ENCODE measurements around the gene UBE2G2. TPM values are rescaled to one million over a fixed set of nuclear protein-coding genes. Genes with fewer than 3 reads are reported as not detected.
"Not testable (repeated sequence)": the region's sequence is repeated elsewhere in the genome, so short reads cannot be mapped to it uniquely, and the experiment has no call there.

UBE2G2 gene
- total and polyA plus RNA-seq, 4 donors = 46.8 to 83.6 (median 69.8) TPM

- WGBS, 2 donors = 90 to 95% methylated on average over 13 of the region's 13 CpGs
- Histone ChIP-seq H3K4me1 (ENCODE audit: control insufficient read depth in 1 of 2, insufficient read depth in 2 of 2, low read length in 2 of 2) (no peaks in the 10 kb centered on the region), H3K9me3 (ENCODE audit: control insufficient read depth, low read length) (no peaks in the 10 kb centered on the region), H3K36me3 (ENCODE audit: control insufficient read depth in 1 of 2, insufficient read depth in 2 of 2, low read length in 1 of 2) (no peaks in the 10 kb centered on the region), H3K4me3 (ENCODE audit: low read length in 2 of 2) (no peak overlapping the region), H3K27ac (ENCODE audit: low read depth in 1 of 2, low read length in 2 of 2) (no peak overlapping the region), H3K27me3 (ENCODE audit: control insufficient read depth in 1 of 2, insufficient read depth in 2 of 2, low read length in 1 of 2) (no peaks in the 10 kb centered on the region)
- intact Hi-C loops (cut with DNase I) = no loop called here
- ATAC-seq (ENCODE audit: low FRiP score) = no peak
- no peak for DNase-seq
Observed at GRCh38 chr21:44837537-44837936, 35.9 kb upstream of the UBE2G2 start.

- 72 to 76% methylated on average over 37 of the region's 37 CpGs for WGBS, 2 donors
- H3K27me3 ChIP-seq (ENCODE audit: control insufficient read depth in 1 of 2, insufficient read depth in 2 of 2, low read length in 1 of 2) = no peaks in the 10 kb centered on the region
- no peak overlapping the region for H3K4me3 ChIP-seq (ENCODE audit: low read length in 2 of 2)
- H3K9me3 ChIP-seq (ENCODE audit: control insufficient read depth, low read length) = no peaks in the 10 kb centered on the region
- no peak overlapping the region for H3K27ac ChIP-seq (ENCODE audit: low read depth in 1 of 2, low read length in 2 of 2)
- intact Hi-C loops (cut with DNase I) = no loop called here
- no peaks in the 10 kb centered on the region for H3K36me3 ChIP-seq (ENCODE audit: control insufficient read depth in 1 of 2, insufficient read depth in 2 of 2, low read length in 1 of 2)
- ATAC-seq (ENCODE audit: low FRiP score) = no peak
- H3K4me1 ChIP-seq (ENCODE audit: control insufficient read depth in 1 of 2, insufficient read depth in 2 of 2, low read length in 2 of 2) = no peaks in the 10 kb centered on the region
- no peak for DNase-seq
Observed at GRCh38 chr21:44836666-44837471, 35.2 kb upstream of the UBE2G2 start.

GRCh38 chr21:44836349-44836665, 34.7 kb upstream of the UBE2G2 start:
- H3K27me3 ChIP-seq (ENCODE audit: control insufficient read depth in 1 of 2, insufficient read depth in 2 of 2, low read length in 1 of 2) = no peaks in the 10 kb centered on the region
- H3K27ac ChIP-seq (ENCODE audit: low read depth in 1 of 2, low read length in 2 of 2) = no peak overlapping the region
- WGBS, 2 donors = 38 to 55% methylated on average over 3 of the region's 3 CpGs
- no peaks in the 10 kb centered on the region for H3K9me3 ChIP-seq (ENCODE audit: control insufficient read depth, low read length)
- intact Hi-C loops (cut with DNase I) = no loop called here
- DNase-seq (no peak), ATAC-seq (ENCODE audit: low FRiP score) (no peak)
- no peak overlapping the region for H3K4me3 ChIP-seq (ENCODE audit: low read length in 2 of 2)
- no peaks in the 10 kb centered on the region for H3K36me3 ChIP-seq (ENCODE audit: control insufficient read depth in 1 of 2, insufficient read depth in 2 of 2, low read length in 1 of 2)
- no peaks in the 10 kb centered on the region for H3K4me1 ChIP-seq (ENCODE audit: control insufficient read depth in 1 of 2, insufficient read depth in 2 of 2, low read length in 2 of 2)

GRCh38 chr21:44835647-44835973, 34.0 kb upstream of the UBE2G2 start:
- Histone ChIP-seq H3K36me3 (ENCODE audit: control insufficient read depth in 1 of 2, insufficient read depth in 2 of 2, low read length in 1 of 2) (no peaks in the 10 kb centered on the region), H3K4me1 (ENCODE audit: control insufficient read depth in 1 of 2, insufficient read depth in 2 of 2, low read length in 2 of 2) (no peaks in the 10 kb centered on the region), H3K27ac (ENCODE audit: low read depth in 1 of 2, low read length in 2 of 2) (no peak overlapping the region), H3K4me3 (ENCODE audit: low read length in 2 of 2) (no peak overlapping the region), H3K9me3 (ENCODE audit: control insufficient read depth, low read length) (no peaks in the 10 kb centered on the region), H3K27me3 (ENCODE audit: control insufficient read depth in 1 of 2, insufficient read depth in 2 of 2, low read length in 1 of 2) (no peaks in the 10 kb centered on the region)
- intact Hi-C loops (cut with DNase I) = no loop called here
- peak in 1 of 2 donors; percentile 30 for DNase-seq
- ATAC-seq (ENCODE audit: low FRiP score) = no peak
- 77 to 80% methylated on average over 7 to 8 of the region's 8 CpGs for WGBS, 2 donors

- peak in 1 of 2 donors; percentile 63 for DNase-seq
- Histone ChIP-seq H3K9me3 (ENCODE audit: control insufficient read depth, low read length) (no peaks in the 10 kb centered on the region), H3K4me3 (ENCODE audit: low read length in 2 of 2) (no peak overlapping the region), H3K27ac (ENCODE audit: low read depth in 1 of 2, low read length in 2 of 2) (no peak overlapping the region), H3K27me3 (ENCODE audit: control insufficient read depth in 1 of 2, insufficient read depth in 2 of 2, low read length in 1 of 2) (no peaks in the 10 kb centered on the region), H3K36me3 (ENCODE audit: control insufficient read depth in 1 of 2, insufficient read depth in 2 of 2, low read length in 1 of 2) (no peaks in the 10 kb centered on the region), H3K4me1 (ENCODE audit: control insufficient read depth in 1 of 2, insufficient read depth in 2 of 2, low read length in 2 of 2) (no peaks in the 10 kb centered on the region)
- intact Hi-C loops (cut with DNase I) = no loop called here
- ATAC-seq (ENCODE audit: low FRiP score) = no peak
- 85 to 87% methylated on average over 29 of the region's 29 CpGs for WGBS, 2 donors
Observed at GRCh38 chr21:44834951-44835646, 33.5 kb upstream of the UBE2G2 start.

GRCh38 chr21:44834231-44834950, 32.8 kb upstream of the UBE2G2 start:
- Histone ChIP-seq H3K36me3 (ENCODE audit: control insufficient read depth in 1 of 2, insufficient read depth in 2 of 2, low read length in 1 of 2) (no peaks in the 10 kb centered on the region), H3K9me3 (ENCODE audit: control insufficient read depth, low read length) (no peaks in the 10 kb centered on the region), H3K27me3 (ENCODE audit: control insufficient read depth in 1 of 2, insufficient read depth in 2 of 2, low read length in 1 of 2) (no peaks in the 10 kb centered on the region), H3K4me1 (ENCODE audit: control insufficient read depth in 1 of 2, insufficient read depth in 2 of 2, low read length in 2 of 2) (no peaks in the 10 kb centered on the region), H3K27ac (ENCODE audit: low read depth in 1 of 2, low read length in 2 of 2) (no peak overlapping the region), H3K4me3 (ENCODE audit: low read length in 2 of 2) (no peak overlapping the region)
- intact Hi-C loops (cut with DNase I) = no loop called here
- ATAC-seq (ENCODE audit: low FRiP score) (no peak), DNase-seq (peak in 1 of 2 donors; percentile 69)
- 78 to 82% methylated on average over 26 of the region's 26 CpGs for WGBS, 2 donors

- Histone ChIP-seq H3K4me3 (ENCODE audit: low read length in 2 of 2) (no peak overlapping the region), H3K9me3 (ENCODE audit: control insufficient read depth, low read length) (no peaks in the 10 kb centered on the region), H3K4me1 (ENCODE audit: control insufficient read depth in 1 of 2, insufficient read depth in 2 of 2, low read length in 2 of 2) (no peaks in the 10 kb centered on the region), H3K27me3 (ENCODE audit: control insufficient read depth in 1 of 2, insufficient read depth in 2 of 2, low read length in 1 of 2) (no peaks in the 10 kb centered on the region), H3K27ac (ENCODE audit: low read depth in 1 of 2, low read length in 2 of 2) (no peak overlapping the region), H3K36me3 (ENCODE audit: control insufficient read depth in 1 of 2, insufficient read depth in 2 of 2, low read length in 1 of 2) (no peaks in the 10 kb centered on the region)
- 87 to 88% methylated on average over 5 of the region's 5 CpGs for WGBS, 2 donors
- ATAC-seq (ENCODE audit: low FRiP score) (no peak), DNase-seq (no peak)
- intact Hi-C loops (cut with DNase I) = no loop called here
Observed at GRCh38 chr21:44833663-44834062, 32.0 kb upstream of the UBE2G2 start.

GRCh38 chr21:44832516-44833255, 31.1 kb upstream of the UBE2G2 start:
- H3K9me3 ChIP-seq (ENCODE audit: control insufficient read depth, low read length); ATAC-seq (ENCODE audit: low FRiP score); H3K27me3 ChIP-seq (ENCODE audit: control insufficient read depth in 1 of 2, insufficient read depth in 2 of 2, low read length in 1 of 2); H3K4me3 ChIP-seq (ENCODE audit: low read length in 2 of 2); H3K4me1 ChIP-seq (ENCODE audit: control insufficient read depth in 1 of 2, insufficient read depth in 2 of 2, low read length in 2 of 2); intact Hi-C loops (cut with DNase I); H3K27ac ChIP-seq (ENCODE audit: low read depth in 1 of 2, low read length in 2 of 2); H3K36me3 ChIP-seq (ENCODE audit: control insufficient read depth in 1 of 2, insufficient read depth in 2 of 2, low read length in 1 of 2): not testable (repeated sequence)
- whole genome bisulfite sequencing, 2 donors = 90 to 92% methylated on average over 23 of the region's 23 CpGs
- DNase-seq = peak; percentile 7 to 44

Data from aorta (tissue), 5 donors.